Peyer's patch (tissue), 4 donors: ENCODE results near the gene PLEKHH1. TPM values are rescaled to one million over a fixed set of nuclear protein-coding genes. Genes with fewer than 3 reads are reported as not detected.
"Not testable (repeated sequence)": the region's sequence is repeated elsewhere in the genome, so short reads cannot be mapped to it uniquely, and the experiment has no call there.

Source experiments
- DNase-seq, 3 donors: peaks; one replicate each; pipeline ENCODE4 v3.0.0-alpha.2; 2017 to 2019
- H3K27ac ChIP-seq, 4 donors: fragments of 200-600 bp; sonication (generic); one replicate each; pipeline ENCODE4 v1.5.1; 2016 to 2019
- H3K27me3 ChIP-seq, 2 donors: fragments of 200-600 bp; sonication (generic); one replicate each; pipeline ENCODE4 v1.5.1; 2019
- H3K36me3 ChIP-seq, 3 donors: fragments of 200-600 bp; sonication (generic); one replicate each; pipeline ENCODE4 v1.5.1; 2016 to 2019
- H3K4me1 ChIP-seq, 4 donors: fragments of 200-600 bp; sonication (generic); one replicate each; pipeline ENCODE4 v1.5.1; 2016 to 2019
- H3K4me3 ChIP-seq, 4 donors: fragments of 200-600 bp; sonication (generic); 1 replicate in 3 of 4; 2 replicates in 1 of 4; pipeline ENCODE4 v1.5.1; 2016 to 2019; ENCODE audit warnings: mild to moderate bottlenecking in 1 of 4
- H3K9me3 ChIP-seq, 4 donors: fragments of 200-600 bp; sonication (generic); one replicate each; pipeline ENCODE4 v1.5.1; 2016 to 2019; ENCODE audit warnings: mild to moderate bottlenecking in 1 of 4
- POLR2A ChIP-seq, 2 donors: fragments of 450-650 bp; IDR thresholded peaks; one replicate each; pipeline ENCODE4 v1.5.1; 2017; ENCODE audit warnings: antibody characterized with exemption in 2 of 2, mild to moderate bottlenecking in 2 of 2, moderate library complexity in 2 of 2
- total RNA-seq, 4 donors: library from RNA; depleted of rRNA; stranded (reverse); fragments of >200 nt; gene quantifications; one replicate each; pipeline ENCODE4 v1.1.0, GENCODE V29; 2016
- TF ChIP-seq, protein P1 (sequence below), 6 experiments: fragments of 450-650 bp in 4 of 6; fragments of 200-600 bp in 2 of 6; sonication (generic) in 1 of 6; IDR thresholded peaks; one replicate each; pipeline ENCODE4 v1.5.1; 2017 to 2019; ENCODE audit warnings: antibody characterized with exemption in 6 of 6, mild to moderate bottlenecking in 3 of 6, moderate library complexity in 1 of 6

PLEKHH1 gene
- total RNA-seq, 4 donors from 2014 or later = 68.5 to 142 (median 92.0) TPM

DNA sequence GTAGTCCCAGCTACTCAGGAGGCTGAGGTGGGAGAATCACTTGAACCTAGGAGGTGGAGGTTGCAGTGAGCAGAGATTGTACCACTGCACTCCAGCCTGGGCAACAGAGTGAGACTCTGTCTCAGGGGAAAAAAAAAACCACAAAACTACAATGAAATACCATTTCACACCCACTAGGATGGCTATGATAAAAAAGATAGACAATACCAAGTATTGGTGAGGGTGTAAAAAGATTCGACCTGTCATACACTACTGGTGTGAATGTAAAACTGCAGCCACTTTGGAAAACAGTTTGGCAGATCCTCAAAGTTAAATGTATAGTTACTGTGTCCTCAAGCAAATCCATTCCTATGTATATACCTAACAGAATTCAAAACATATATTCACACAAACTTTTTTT is 93.0 kb downstream of the PLEKHH1 start:
- H3K4me1 ChIP-seq = peaks cover 0 to 12% (median 1%) of the 10 kb centered on the region in 4 donors
- TF ChIP-seq, protein P1, sequence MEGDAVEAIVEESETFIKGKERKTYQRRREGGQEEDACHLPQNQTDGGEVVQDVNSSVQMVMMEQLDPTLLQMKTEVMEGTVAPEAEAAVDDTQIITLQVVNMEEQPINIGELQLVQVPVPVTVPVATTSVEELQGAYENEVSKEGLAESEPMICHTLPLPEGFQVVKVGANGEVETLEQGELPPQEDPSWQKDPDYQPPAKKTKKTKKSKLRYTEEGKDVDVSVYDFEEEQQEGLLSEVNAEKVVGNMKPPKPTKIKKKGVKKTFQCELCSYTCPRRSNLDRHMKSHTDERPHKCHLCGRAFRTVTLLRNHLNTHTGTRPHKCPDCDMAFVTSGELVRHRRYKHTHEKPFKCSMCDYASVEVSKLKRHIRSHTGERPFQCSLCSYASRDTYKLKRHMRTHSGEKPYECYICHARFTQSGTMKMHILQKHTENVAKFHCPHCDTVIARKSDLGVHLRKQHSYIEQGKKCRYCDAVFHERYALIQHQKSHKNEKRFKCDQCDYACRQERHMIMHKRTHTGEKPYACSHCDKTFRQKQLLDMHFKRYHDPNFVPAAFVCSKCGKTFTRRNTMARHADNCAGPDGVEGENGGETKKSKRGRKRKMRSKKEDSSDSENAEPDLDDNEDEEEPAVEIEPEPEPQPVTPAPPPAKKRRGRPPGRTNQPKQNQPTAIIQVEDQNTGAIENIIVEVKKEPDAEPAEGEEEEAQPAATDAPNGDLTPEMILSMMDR (IDR thresholded peaks at IDR 0.05) = peak in 1 of 6 experiments; percentile 21
- not testable (repeated sequence) for H3K4me3 ChIP-seq, H3K36me3 ChIP-seq, H3K27me3 ChIP-seq, H3K9me3 ChIP-seq, DNase-seq, H3K27ac ChIP-seq

DNA sequence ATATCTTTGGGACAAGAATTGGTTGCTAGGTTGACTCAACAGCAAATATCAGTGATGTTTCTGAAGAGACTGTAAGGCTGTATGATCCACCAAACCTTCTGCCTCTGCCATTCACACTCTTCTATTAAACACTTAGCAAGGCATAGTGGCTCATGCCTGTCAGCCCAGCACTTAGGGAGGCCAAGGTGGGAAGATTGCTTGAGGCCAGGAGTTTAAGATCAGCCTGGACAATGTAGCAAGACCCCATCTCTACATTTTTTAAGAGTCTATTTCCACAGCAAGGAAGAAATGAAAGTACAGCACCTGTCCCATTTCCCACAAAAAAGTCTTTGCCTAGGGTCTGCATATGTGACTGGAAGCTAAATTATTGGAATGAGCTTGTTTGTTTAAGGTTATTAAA is 94.4 kb downstream of the PLEKHH1 start:
- no peak overlapping the region for H3K4me3 ChIP-seq
- H3K27ac ChIP-seq = no peak overlapping the region
- no peaks in the 10 kb centered on the region for H3K27me3 ChIP-seq
- no peak for TF ChIP-seq POLR2A (IDR thresholded peaks at IDR 0.05)
- TF ChIP-seq, protein P1 (IDR thresholded peaks at IDR 0.05) = no peak
- H3K9me3 ChIP-seq = no peaks in the 10 kb centered on the region
- DNase-seq = no peak
- no peaks in the 10 kb centered on the region for H3K36me3 ChIP-seq
- H3K4me1 ChIP-seq = peaks cover 0 to 6% (median under 1%) of the 10 kb centered on the region in 4 donors

DNA sequence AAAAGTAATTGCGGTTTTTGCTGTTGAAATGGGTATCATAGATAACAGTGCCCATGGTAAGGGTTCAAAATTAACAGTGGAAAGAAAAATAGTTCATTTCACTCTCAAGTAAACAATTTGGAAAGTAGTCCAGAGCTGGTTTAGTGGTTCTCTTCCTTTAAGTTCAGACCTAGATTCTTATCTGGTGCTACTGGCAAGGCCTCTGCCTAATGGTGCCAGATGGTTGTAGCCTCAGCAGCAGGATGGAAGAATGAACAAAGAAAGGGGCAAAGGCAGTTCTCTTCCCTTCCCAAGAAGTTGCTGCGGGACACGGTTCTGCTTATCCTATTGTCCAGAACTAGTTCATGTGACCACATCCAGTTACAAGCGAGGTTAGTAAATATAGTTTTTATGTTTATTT is 97.1 kb downstream of the PLEKHH1 start:
- Histone ChIP-seq H3K27me3 (no peaks in the 10 kb centered on the region), H3K27ac (no peak overlapping the region), H3K9me3 (no peaks in the 10 kb centered on the region), H3K36me3 (no peaks in the 10 kb centered on the region), H3K4me1 (no peaks in the 10 kb centered on the region), H3K4me3 (no peak overlapping the region)
- DNase-seq = no peak
- TF ChIP-seq, protein P1 (IDR thresholded peaks at IDR 0.05) = no peak
- no peak for TF ChIP-seq POLR2A (IDR thresholded peaks at IDR 0.05)

DNA sequence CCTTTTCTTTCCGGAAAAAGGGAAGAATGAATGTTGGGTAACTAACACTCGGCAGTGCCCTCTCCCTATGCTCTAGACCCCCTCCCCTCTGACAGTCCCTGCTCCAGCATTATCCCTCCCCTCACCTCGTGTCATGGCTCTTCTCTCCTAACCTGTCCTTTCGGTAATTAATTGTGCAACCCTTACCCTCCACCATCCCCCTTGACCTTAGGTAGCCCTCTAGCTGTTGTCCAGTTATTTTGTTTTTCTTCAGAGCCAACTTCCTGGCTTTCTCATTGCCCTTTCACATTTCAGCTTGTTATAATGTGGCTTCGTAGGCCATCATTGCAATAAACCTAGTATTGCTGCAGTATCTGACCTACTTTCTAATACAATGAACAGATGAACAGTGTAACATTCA is 97.8 kb downstream of the PLEKHH1 start:
- no peak for DNase-seq
- no peaks in the 10 kb centered on the region for H3K36me3 ChIP-seq
- no peaks in the 10 kb centered on the region for H3K27me3 ChIP-seq
- no peak overlapping the region for H3K4me3 ChIP-seq
- H3K4me1 ChIP-seq = no peaks in the 10 kb centered on the region
- TF ChIP-seq, protein P1 (IDR thresholded peaks at IDR 0.05) = no peak
- no peak for TF ChIP-seq POLR2A (IDR thresholded peaks at IDR 0.05)
- no peaks in the 10 kb centered on the region for H3K9me3 ChIP-seq
- no peak overlapping the region for H3K27ac ChIP-seq

DNA sequence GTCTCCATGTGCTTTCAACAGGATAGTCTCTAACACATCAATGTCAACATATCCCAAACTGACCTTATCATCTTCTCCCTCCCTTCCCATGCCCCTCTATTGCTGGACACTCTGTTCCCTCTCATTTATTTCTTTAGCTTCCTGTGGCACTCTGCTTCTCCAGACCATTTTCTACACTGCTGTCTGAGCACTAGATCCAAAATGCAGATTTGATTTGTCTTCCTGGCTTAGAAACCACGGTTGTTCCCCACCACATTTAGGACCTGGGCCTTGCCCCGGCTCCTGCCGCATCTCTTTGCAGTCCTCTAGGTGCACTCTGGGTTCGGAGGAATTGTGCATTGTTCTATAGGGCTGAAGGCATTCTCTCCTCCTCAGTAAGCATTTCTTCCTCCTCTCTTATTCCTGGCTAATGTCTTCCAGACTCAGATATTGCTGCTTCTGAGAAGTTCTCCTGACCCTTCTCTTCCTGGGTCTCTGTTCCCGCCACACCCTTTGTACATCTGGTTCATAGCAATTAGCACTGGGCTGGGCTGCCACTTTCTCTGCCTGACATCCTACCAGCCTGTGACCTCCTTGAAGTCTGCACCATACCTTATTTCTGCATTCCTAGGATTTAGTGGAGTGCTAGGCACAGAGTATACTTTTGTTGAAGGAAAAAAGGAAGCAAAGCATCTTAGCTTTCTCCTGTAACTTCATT is 100.5 kb downstream of the PLEKHH1 start:
- DNase-seq = peak in 1 of 3 donors; percentile 55
- Histone ChIP-seq H3K4me3 (no peak overlapping the region), H3K27ac (no peak overlapping the region), H3K4me1 (no peaks in the 10 kb centered on the region), H3K36me3 (no peaks in the 10 kb centered on the region), H3K27me3 (no peaks in the 10 kb centered on the region), H3K9me3 (no peaks in the 10 kb centered on the region)
- TF ChIP-seq, protein P1 (IDR thresholded peaks at IDR 0.05) = no peak
- no peak for TF ChIP-seq POLR2A (IDR thresholded peaks at IDR 0.05)
